Immature natural killer cell (primary cell): ENCODE measurements around the gene ABI3. TPM values are rescaled to one million over a fixed set of nuclear protein-coding genes. Genes with fewer than 3 reads are reported as not detected.

Source experiments
- DNase-seq, 3 donors: peaks; one replicate each; pipeline ENCODE4 v3.0.0; 2022; ENCODE audit warnings: mixed read lengths in 1 of 3
- H3K27ac Mint-ChIP-seq, 6 donors: one replicate each; pipeline ENCODE4 v1.8.0; 2020; ENCODE audit warnings: mixed read lengths in 6 of 6, mild to moderate bottlenecking in 5 of 6, inconsistent platforms in 4 of 6, moderate library complexity in 3 of 6
- H3K27me3 Mint-ChIP-seq, 3 donors: one replicate each; pipeline ENCODE4 v1.8.0; 2020 to 2021; ENCODE audit warnings: low read depth in 3 of 3, mild to moderate bottlenecking in 3 of 3, mixed read lengths in 3 of 3, moderate library complexity in 3 of 3, inconsistent platforms in 1 of 3
- H3K36me3 Mint-ChIP-seq, 3 donors: one replicate each; pipeline ENCODE4 v1.8.0; 2020; ENCODE audit warnings: mixed read lengths in 3 of 3, inconsistent platforms in 2 of 3, mild to moderate bottlenecking in 2 of 3
- H3K4me1 Mint-ChIP-seq, 2 donors: one replicate each; pipeline ENCODE4 v1.8.0; 2020; ENCODE audit warnings: inconsistent platforms in 2 of 2, mild to moderate bottlenecking in 2 of 2, mixed read lengths in 2 of 2, moderate library complexity in 1 of 2
- H3K4me3 Mint-ChIP-seq, 5 donors: one replicate each; pipeline ENCODE4 v1.8.0; 2020; ENCODE audit warnings: mild to moderate bottlenecking in 5 of 5, mixed read lengths in 5 of 5, inconsistent platforms in 3 of 5, moderate library complexity in 3 of 5
- H3K9me3 Mint-ChIP-seq, 6 donors: one replicate each; pipeline ENCODE4 v1.8.0; 2020; ENCODE audit warnings: mild to moderate bottlenecking in 6 of 6, mixed read lengths in 6 of 6, inconsistent platforms in 4 of 6, moderate library complexity in 3 of 6
- polyA plus RNA-seq, 3 donors: library from polyadenylated mRNA; unstranded; fragments of 300-500 nt; fragmentation: Illumina TruSeq; gene quantifications; one replicate each; pipeline ENCODE4 v1.2.3, GENCODE V29; 2021

The ABI3 gene
- polyA plus RNA-seq, 3 donors from 2014 or later: 149 to 338 (median 289) TPM

DNA sequence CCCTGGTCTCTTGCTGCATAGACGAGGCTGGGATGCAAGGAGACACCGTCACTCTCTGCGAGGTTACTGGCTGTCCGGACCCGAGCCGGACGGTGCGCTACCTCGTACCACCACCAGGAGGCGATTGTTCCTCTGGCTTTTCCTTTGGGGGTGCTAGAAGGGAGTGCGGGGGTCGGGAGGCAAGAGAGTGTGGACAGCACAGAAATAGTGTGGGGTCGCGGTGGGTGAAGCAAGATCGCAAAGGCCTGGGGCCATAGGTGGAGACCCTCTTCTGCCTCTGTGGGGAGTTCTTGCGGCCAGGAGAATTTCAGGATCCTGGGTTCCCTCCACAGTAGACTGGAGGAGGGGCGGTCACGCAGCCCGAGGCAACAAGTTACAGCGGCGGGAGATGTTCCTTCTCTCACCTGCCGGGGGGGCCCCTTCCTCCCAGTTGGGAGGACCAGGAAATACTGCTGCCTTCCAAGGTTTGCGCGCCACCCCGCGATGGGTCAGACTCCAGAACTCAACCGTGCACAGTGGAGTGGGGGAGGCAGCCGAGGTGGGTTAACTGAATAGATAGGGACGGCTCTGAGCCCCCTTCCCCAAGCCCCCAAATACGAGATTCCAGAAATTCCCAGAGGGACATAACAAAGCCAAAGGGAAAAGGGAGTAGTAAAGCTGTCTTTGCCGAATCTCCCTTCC, 13.2 kb downstream of the ABI3 start:
- Mint-ChIP-seq H3K27ac (peak overlapping the region; percentile 77 to 96 (median 89)), H3K36me3 (peaks cover 8 to 21% (median 10%) of the 10 kb centered on the region in 3 donors), H3K4me1 (peaks cover 71 to 82% of the 10 kb centered on the region in 2 donors), H3K4me3 (peak overlapping the region; percentile 85 to 90 (median 88)), H3K9me3 (no peaks in the 10 kb centered on the region), H3K27me3 (peaks cover 19 to 34% (median 27%) of the 10 kb centered on the region in 3 donors)
- peak; percentile 63 to 67 (median 64) for DNase-seq

- peaks cover 6 to 17% (median 10%) of the 10 kb centered on the region in 3 donors for H3K36me3 Mint-ChIP-seq
- peak; percentile 83 to 86 (median 86) for DNase-seq
- peaks cover 12 to 27% (median 25%) of the 10 kb centered on the region in 3 donors for H3K27me3 Mint-ChIP-seq
- no peaks in the 10 kb centered on the region for H3K9me3 Mint-ChIP-seq
- peaks cover 70 to 81% of the 10 kb centered on the region in 2 donors for H3K4me1 Mint-ChIP-seq
- H3K27ac Mint-ChIP-seq: peak overlapping the region; percentile 82 to 96 (median 91)
- peak overlapping the region; percentile 85 to 90 (median 88) for H3K4me3 Mint-ChIP-seq
Observed at GRCh38 chr17:49224198-49224996, 13.9 kb downstream of the ABI3 start.

- Mint-ChIP-seq H3K4me1 (peaks cover 68 to 79% of the 10 kb centered on the region in 2 donors), H3K9me3 (no peaks in the 10 kb centered on the region)
Observed at GRCh38 chr17:49224997-49225337, 14.5 kb downstream of the ABI3 start.

DNA sequence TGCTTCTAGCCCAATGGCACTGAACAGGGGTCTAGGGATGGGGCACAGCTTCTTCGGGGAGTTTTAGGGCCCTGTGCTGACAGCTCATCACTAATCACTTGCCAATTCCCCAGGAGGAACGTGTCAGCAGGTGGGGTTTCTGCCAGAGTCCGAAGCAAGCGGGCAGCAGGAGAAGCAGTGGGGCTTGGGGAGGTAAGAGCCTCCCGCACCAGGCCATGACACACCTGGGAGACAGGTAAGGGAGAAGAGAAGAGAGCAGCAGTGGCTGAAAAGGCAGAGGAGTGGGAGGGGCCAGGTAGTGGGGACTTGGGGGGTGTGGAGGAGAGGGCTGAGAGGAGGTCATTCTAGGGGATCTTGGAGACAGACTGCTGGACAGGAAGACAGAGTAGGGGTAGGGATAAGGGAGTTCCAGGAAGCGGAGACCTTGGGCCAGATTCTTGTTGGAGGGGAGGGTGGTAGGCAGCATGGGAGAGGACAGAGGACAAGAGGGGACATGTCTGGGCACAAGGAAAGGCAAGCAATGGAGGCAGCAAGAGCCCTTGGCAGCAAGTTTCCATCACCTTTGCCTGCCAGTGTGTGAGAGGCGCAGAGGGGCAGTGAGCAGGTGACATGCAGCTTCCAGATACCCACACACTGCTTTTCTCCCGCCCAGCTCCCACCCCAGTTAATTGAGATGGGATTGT, 15.2 kb downstream of the ABI3 start:
- no peak for DNase-seq
- H3K36me3 Mint-ChIP-seq: peaks cover 4 to 17% (median 10%) of the 10 kb centered on the region in 3 donors
- H3K4me3 Mint-ChIP-seq: peak overlapping the region; percentile 26 to 88 (median 60)
- peaks cover 11 to 32% (median 25%) of the 10 kb centered on the region in 3 donors for H3K27me3 Mint-ChIP-seq
- peaks cover 64 to 74% of the 10 kb centered on the region in 2 donors for H3K4me1 Mint-ChIP-seq
- H3K9me3 Mint-ChIP-seq: no peaks in the 10 kb centered on the region
- peak overlapping the region; percentile 43 to 86 (median 75) for H3K27ac Mint-ChIP-seq

More at GRCh38 chr17:49224997-49225337, 14.5 kb downstream of the ABI3 start:
- Mint-ChIP-seq H3K36me3 (peaks cover 4 to 17% (median 10%) of the 10 kb centered on the region in 3 donors), H3K4me3 (peak overlapping the region; percentile 85 to 90 (median 88)), H3K27ac (peak overlapping the region; percentile 82 to 96 (median 90)), H3K27me3 (peaks cover 11 to 28% (median 26%) of the 10 kb centered on the region in 3 donors)
- no peak for DNase-seq

DNA sequence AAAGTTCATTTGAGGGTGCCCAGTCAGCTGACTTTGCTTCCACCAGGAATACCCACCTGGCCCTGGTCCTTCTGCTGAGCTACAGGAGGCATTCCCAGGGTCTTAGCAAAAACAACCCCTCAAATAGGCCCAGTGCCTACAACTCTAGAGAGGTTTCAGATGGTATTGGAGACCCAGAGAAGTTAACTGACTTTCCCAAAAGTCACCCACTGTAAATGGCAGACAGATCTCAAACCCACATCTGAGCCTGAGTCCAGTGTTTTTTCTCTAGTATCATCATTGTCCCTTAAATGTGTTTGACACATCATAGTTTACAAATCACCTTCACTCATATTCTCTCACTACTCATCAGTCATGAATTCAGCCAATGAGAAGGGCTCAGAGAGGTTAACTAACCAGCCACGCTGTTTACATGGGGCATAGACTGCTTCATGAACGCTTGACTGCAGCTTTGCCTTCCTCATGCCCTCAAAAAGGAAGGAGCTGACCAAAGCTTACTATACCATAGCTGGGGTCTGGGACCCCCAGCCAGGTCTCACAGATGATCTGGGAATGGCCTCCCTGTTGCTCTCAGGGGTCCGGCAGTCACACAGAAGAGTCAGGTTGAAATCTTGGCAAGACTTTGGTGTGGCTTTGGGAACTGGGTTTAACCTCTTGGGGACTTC, 16.4 kb downstream of the ABI3 start:
- peaks cover 16 to 39% (median 31%) of the 10 kb centered on the region in 3 donors for H3K27me3 Mint-ChIP-seq
- DNase-seq: no peak
- H3K36me3 Mint-ChIP-seq: peaks cover 4 to 15% (median 7%) of the 10 kb centered on the region in 3 donors
- peak overlapping the region in 2 of 5 donors; percentile 11 to 40 for H3K4me3 Mint-ChIP-seq
- peak overlapping the region; percentile 50 to 77 (median 66) for H3K27ac Mint-ChIP-seq
- no peaks in the 10 kb centered on the region for H3K9me3 Mint-ChIP-seq
- H3K4me1 Mint-ChIP-seq: peaks cover 67 to 80% of the 10 kb centered on the region in 2 donors

GRCh38 chr17:49227436-49228261, 17.1 kb downstream of the ABI3 start:
- Mint-ChIP-seq H3K9me3 (no peaks in the 10 kb centered on the region), H3K27me3 (peaks cover 17 to 38% (median 32%) of the 10 kb centered on the region in 3 donors), H3K4me3 (peak overlapping the region in 2 of 5 donors; percentile 11 to 40), H3K27ac (peak overlapping the region; percentile 5 to 78 (median 70)), H3K36me3 (peaks cover under 1 to 8% (median 6%) of the 10 kb centered on the region in 3 donors), H3K4me1 (peaks cover 60 to 73% of the 10 kb centered on the region in 2 donors)
- peak; percentile 71 to 77 (median 72) for DNase-seq

- no peak for DNase-seq
- H3K4me1 Mint-ChIP-seq: peaks cover 47 to 60% of the 10 kb centered on the region in 2 donors
- peak overlapping the region; percentile 47 to 76 (median 69) for H3K4me3 Mint-ChIP-seq
- H3K27ac Mint-ChIP-seq: peak overlapping the region in 5 of 6 donors; percentile 64 to 85 (median 74)
- no peaks in the 10 kb centered on the region for H3K36me3 Mint-ChIP-seq
- peaks cover 12 to 30% (median 23%) of the 10 kb centered on the region in 3 donors for H3K27me3 Mint-ChIP-seq
- no peaks in the 10 kb centered on the region for H3K9me3 Mint-ChIP-seq
Observed at GRCh38 chr17:49229076-49229804, 18.7 kb downstream of the ABI3 start.

- peak overlapping the region; percentile 83 to 96 (median 89) for H3K4me3 Mint-ChIP-seq
- H3K27me3 Mint-ChIP-seq: peaks cover 10 to 26% (median 23%) of the 10 kb centered on the region in 3 donors
- peak overlapping the region in 5 of 6 donors; percentile 64 to 85 (median 74) for H3K27ac Mint-ChIP-seq
- H3K4me1 Mint-ChIP-seq: peaks cover 41 to 54% of the 10 kb centered on the region in 2 donors
- DNase-seq: no peak
- H3K9me3 Mint-ChIP-seq: no peaks in the 10 kb centered on the region
- no peaks in the 10 kb centered on the region for H3K36me3 Mint-ChIP-seq
Observed at GRCh38 chr17:49229805-49230600, 19.5 kb downstream of the ABI3 start.

DNA sequence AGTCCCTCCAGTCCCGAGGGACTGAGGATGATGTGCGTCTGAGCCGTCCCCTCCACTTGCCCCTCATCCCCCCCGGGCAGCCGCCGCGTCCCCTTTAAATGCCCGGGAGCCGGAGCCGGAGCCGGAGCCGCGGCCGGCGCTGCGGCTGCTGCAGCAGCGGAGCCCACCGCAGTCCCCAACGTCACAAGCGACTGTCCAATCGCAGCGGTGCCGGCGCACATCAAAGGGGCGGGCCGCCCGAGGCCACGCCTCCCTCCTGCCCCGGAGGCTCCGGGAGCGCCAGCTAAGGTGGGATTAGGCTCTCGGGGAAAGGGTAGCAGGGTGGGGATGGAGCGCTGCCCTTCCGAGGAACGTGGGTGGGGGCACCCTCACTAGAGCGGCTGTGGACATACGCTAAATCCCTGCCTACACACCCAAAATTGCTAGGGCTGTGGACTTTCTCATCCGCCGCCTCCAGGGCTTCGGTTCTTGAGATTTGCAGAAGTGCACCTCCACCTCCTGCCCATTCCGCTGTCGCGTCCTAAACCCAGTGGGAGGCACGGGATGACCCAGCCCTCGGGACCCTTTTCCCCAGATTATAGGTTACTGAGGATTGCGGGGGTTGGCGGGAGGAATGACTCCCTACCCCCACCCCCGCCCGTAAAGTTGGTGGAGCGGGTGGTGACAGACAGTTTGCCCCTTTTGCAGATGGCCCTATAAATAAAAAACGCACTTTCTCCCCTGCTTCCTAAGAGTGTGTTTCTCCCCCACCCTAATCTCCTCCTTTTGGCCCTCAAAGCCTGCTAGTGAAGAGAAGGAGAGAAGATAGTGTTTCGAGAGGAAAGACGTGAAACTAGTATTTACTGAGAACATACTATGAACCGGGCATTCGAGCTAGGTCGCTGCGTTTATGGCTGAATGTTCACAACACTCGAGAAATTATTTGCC, 20.4 kb downstream of the ABI3 start, which contains the start of gene PHOSPHO1:
PHOSPHO1 (minus strand) TSS at position 152 of the 927 bp plus-strand sequence. CDS start 4,096 bp downstream, outside the sequence.
- DNase-seq: peak; percentile 86 to 89 (median 89)
- Mint-ChIP-seq H3K27ac (peak within 1 kb of the TSS; percentile 66 to 90 (median 86)), H3K27me3 (peaks cover 10 to 24% (median 20%) of the 10 kb centered on the region in 3 donors), H3K4me1 (peaks cover 33 to 45% of the 10 kb centered on the region in 2 donors), H3K9me3 (no peaks in the 10 kb centered on the region), H3K36me3 (no peaks in the 10 kb centered on the region), H3K4me3 (peak within 1 kb of the TSS; percentile 83 to 96 (median 89))

DNA sequence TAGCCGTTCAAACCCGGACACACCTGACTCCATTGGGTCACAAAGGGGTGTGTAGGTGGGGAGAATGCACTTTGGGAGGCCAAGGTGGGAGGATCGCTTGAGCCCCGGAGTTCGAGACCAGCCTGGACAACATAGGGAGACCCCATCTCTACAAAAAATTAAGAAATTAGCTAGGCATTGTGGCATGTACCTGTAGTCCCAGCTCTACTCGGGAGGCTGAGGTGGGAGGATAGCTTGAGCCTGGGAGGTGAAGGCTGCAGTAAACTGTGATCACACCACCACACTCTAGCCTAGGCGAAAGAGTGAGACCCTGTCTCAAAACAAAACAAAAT, 21.0 kb downstream of the ABI3 start:
- H3K36me3 Mint-ChIP-seq: no peaks in the 10 kb centered on the region
- peak overlapping the region in 5 of 6 donors; percentile 79 to 90 (median 88) for H3K27ac Mint-ChIP-seq
- peaks cover 10 to 24% (median 20%) of the 10 kb centered on the region in 3 donors for H3K27me3 Mint-ChIP-seq
- DNase-seq: no peak
- H3K4me1 Mint-ChIP-seq: peaks cover 29 to 39% of the 10 kb centered on the region in 2 donors
- no peaks in the 10 kb centered on the region for H3K9me3 Mint-ChIP-seq
- peak overlapping the region; percentile 83 to 96 (median 89) for H3K4me3 Mint-ChIP-seq
